ENCODE data around the gene LTBP2.

LTBP2 gene

DNA sequence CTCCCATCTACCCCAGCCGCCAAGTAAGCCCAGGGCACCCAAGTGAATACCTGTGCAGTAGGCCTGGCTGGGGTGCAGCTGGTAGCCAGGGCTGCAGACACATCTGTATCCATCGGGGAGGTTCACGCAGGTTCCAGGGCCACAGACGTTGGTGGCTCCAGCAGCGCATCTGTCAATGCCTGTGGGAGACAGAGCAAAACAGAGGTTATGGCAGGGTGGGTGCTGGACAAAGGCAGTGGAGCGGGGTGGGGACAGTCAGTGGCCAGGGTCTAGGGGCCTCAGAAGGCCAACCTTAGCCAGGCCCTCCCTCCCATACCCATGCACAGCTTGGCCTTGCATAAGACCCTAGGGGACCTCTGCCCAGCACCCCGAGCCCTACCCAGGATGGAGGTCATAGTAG lies 89.3 kb downstream of the LTBP2 start:
- DNase-seq = no peak

DNA sequence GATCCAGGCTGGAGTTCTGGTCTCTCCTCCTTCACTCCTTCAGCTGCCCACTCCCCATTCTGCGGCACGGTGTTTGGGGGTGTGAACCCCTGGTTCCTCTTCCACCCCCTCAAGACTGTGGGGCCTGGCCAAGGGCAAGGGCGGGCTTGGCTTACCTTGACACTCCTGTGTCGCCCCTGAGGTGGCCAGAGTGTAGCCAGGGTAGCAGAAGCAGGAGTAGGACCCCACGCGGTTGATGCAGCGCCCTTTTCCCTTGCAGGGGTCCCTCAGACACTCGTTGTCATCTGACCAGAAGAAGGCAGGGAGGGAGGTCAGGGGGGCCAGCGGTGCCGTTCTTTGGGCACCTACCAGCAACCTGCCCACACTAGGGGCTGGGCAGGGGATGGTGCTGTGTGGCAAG lies 90.3 kb downstream of the LTBP2 start:
- no peak for DNase-seq

DNA sequence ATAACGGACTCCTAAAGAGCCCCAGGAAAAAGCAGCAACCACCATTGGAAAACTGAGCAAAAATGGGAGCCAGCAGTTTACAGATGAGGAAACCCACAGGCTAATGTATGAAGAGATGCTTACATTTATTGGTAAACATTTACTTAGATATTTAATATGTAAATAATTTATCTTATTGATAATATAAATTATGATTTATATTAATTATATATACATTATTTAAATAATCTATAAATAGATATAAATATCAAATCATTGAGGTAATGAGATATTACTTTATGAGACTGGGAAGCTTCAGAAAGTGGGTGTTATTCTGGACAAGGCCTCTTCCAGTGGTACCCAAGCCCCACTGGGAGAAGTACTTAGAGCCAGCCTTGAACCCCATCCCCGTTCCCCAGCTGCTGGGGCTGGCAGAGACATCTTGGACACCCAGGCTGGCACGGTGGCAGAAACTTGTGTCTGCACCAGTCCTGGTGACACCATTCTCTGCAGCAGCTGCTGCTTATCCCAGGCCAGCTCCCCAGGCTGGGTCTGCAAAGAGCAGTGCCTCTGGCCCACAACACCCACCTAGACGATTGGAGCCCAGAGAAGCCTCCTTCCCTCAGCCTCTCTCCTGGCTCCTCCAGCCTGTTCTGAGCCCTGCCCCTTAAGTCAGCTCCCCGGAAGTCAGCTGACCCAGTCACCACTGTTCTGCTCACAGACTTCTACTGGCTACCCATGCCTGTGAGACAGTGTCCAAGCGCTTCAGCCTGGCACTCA lies 92.5 kb downstream of the LTBP2 start:
- DNase-seq = no peak

DNA sequence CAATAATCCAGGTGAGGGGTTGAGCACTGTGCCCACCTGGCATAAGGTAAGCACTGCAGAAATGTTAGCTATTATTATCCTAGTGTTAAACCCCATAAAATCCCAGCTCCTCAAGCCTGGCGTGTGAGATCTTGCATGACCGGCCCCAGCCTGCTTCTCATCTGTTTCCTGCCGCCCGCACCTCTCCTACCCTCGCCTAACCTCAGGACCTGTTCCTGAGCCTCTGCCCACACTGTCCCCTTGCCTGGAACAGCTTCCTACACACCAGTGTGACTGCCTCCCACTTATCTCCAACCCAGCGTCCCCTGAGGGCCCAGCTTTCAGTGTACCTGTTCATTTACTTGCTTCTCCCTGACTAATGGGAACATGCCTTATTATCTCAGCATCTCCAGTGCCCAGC lies 93.8 kb downstream of the LTBP2 start:
- DNase-seq = no peak

DNA sequence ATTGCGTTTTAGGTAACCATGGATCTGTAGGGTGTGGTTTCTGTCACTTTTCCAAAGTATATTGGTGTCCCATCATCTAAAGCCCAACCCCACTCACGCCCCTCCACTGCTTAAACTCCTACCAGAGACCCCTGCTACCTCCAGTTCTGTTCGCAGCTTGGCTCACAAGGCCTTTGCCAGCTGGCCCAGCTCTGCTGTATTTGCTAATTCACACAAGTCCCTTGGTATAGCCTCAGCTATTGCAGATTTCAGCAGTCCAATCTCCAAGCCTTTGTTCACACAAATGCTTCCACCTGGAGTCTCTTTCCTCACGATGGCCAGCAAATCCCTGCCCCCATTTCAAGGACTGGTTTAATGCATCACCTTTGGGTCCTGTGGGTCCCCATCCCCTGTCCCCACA lies 94.3 kb downstream of the LTBP2 start:
- DNase-seq = no peak

DNA sequence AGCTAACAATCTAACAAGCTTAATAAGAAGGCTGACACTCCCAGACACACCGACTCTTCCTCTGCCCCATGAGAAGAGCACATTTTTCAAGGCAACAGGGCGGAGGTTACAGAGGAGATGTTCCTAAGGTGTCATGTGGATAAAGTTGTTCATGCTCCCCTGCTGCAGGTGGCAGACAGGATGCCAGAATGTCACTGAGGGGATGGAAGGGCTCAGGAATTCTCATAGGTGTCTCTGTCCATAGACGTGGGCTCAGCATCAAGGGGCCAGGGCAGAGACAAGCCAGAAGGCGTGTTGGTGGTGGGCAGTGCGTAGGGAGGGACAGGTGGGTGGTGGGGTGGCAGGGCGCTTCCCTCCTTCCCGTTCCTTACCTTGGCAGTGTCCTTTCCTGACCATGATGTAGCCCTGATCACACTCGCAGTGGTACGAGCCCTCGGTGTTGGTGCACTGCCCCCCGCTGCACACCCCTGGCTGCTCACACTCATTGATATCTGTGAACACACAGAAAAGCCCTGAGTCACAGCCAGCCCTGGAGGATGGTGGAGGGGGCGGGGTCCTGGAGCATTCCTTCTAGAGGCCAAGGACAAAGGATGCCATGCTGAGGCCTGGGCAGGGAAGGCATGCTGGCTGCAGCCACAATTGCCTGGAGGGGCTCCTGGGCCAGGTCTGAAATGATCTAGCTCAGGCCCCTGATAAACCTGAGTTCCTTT lies 95.4 kb downstream of the LTBP2 start:
- no peak for DNase-seq

DNA sequence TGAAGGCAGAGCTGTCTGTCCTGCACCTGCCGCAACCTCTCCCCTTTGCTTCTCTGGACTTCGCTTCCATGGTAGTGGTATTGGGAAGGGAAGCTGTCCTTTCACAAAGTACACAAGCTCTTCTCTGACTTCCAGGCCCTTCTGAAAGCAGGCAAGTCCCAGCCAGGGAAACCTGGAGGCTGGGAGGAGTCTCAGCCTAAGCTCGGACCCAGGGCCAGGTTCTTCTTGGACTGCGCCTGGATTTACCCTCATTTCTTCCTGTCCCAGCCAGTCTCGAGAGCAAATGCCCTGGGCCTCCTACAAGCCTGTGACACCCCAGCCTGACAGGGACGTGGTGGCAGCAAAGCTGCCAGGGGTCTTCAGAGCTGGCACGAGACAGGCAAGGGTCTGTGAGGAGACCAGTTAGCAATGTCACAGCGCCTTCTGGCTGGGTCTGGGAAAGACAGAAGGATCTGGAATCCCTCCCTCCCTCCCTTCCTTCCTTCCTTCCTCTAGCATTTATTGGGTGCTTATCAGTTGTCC lies 96.1 kb downstream of the LTBP2 start:
- DNase-seq = no peak

DNA sequence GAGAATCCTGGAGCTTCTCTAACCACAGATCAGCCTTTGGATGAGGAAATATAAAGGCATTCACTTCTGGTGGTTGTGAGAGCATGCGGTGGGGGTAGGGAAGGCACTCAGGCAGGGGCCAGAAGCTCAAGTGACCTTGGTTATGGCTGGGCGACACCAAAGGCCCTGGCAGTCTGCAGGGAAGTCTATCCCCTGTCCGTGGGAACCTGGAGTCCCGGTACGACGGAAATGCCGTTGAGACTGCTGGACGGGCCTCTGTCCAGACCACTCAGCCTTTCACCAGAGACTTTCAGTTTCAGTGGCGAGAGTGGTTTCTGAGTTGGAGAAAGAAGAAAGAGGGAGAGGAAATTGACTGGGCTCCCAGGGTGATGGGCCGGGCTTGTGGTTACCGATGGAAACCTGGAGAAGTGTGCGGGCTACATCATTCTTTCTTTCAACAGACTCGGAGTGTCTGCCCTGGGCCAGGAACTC lies 97.5 kb downstream of the LTBP2 start:
- no peak for DNase-seq

DNA sequence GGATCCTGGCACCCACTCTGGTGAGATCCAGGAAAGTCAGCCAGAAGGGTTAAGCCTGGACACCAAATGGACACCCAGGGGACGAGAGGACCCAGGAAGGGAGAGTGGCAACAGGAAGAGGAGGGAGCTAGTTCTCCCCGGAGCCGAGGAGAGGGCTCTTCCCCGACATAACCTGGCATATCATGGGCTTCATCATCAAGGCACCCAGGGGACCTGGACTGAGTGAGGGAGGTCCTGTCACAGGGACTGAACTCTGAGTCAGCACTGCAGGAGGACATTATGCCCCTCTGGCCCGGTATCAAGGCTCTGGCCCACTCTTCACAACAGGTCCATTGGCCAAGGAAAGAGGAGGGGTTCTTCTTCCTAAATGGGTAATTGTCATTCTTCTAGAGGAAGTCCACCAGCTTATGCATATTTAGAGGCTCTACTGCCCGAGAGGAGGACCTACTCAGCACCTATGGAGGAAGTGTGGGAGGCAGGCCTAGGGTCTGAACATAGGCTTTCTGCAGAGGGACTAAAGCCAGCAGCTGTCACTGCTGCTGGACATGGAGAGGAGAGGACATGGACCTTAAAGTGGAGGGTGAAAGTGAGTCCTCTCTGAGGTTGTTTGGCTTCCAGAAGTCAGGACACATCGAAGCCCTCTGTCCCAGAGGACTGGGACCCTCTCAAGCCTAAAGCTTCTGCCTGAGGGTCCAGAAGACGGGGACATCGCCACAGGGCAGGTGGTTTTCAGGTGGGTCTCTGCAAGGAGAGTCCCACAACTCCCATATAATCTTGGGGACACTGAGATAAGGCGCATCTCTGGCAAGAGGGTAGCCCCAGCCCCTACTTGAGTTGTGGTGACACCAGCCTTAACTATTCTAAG lies 99.8 kb downstream of the LTBP2 start:
- DNase-seq = no peak

DNA sequence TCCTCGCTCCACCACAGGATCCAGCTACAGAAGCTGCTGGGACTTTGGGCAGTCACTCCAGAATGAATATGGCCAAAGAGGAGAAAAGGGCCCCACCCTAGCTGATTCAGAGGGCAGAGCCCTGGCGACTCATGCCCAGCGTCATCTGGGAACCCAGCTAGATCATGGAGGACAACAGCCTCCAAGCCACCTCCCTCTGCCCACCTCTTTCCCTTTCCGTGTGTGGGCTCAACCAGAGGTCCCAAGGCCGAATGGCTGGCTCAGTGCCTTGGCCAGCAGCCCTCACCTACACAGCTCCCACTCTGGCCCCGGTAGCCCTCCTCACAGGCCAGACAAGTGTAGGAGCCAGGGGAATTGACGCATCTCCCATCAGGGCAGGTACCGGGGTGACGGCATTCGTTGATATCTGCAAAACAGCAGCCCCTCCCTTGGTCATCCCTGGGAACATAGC lies 101.1 kb downstream of the LTBP2 start:
- no peak for DNase-seq

DNA sequence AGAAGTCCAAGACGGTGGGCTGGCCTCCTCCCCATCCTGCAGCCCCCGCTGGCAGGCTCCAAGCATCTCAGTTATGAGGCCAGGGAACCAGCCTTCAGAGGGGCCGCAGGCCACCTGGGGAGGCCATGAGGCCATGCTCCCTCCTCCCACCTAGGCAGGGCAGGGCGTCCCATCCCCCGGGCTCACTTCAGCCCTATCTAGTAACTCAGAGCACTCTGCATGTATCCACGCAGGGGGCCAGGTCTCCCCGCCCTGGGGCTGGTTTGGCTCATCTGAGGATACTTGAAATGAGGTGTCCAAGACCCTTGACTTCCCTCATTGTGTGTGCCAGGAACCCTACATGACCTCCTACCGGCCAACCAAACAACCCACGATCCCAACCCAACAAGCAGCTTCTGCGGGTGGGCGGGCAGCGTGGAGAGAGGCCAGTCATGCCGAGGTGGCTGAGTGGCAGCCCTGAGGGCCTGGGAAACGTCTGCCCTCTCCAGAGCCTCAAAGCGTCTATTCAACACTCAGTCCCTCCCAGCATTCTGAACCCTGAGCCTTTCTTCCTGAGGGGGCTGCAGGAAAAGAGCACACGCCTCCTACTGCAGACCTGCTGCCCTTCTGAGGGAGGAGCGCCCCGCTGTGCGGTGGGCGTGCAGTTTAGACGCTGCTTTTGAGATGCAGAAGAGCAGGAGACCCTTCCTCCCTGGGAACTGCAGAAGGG lies 101.7 kb downstream of the LTBP2 start:
- DNase-seq = no peak

DNA sequence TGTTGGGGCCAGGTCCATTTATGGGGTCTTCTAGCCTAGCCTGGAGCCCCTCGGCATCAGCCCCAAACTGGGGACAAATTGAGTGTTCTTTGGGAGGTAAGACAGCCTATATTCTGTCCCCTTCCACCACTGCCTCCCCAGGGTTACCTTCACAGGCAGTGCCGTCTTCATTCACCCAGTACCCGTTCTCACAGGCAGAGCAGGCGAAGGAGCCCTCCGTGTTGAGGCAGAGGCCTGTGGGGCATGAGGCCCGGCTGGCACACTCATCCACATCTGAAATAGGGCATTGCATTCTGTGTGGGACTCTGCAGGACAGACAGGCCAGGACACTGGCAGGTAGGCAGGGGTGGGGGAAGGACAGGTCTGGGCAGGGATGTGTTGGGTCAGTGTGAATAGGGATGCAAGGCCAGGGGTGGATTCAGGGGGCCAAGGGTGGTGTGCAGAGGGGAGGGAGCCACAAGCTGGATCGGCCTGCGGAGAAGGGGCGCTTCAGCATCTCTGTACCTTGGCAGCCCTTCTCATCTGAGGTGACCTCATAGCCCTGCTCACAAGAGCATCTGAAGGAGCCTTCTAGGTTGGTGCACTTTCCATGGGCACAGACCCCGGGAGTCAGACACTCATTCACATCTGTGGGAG lies 102.3 kb downstream of the LTBP2 start:
- no peak for DNase-seq

DNA sequence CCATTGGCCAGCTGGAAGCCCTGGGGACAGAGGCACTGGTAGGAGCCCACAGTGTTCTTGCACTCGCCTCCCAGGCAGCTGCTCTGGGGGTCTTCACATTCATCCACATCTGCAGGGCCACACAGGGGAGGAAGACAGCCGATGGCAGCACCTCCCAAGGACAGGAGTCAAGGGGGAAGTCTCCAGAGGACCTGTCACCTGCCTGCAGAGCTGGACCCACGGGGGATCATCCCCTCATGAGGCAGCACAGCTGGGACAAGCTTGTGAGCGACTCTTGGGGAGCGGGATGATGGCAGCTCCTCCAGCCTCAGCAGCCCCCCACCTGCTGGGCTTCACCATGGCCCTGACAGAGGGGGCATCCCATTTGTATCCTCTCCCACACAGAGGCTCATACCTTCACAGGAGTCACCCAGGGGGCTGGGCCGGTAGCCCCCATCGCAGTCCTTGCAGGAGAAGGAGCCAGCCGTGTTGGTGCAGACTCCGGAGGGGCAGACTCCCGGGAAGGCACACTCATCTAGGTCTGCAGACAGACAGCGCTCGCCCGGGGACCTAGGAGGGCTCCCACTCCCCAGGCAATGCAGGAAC lies 103.1 kb downstream of the LTBP2 start:
- no peak for DNase-seq

DNA sequence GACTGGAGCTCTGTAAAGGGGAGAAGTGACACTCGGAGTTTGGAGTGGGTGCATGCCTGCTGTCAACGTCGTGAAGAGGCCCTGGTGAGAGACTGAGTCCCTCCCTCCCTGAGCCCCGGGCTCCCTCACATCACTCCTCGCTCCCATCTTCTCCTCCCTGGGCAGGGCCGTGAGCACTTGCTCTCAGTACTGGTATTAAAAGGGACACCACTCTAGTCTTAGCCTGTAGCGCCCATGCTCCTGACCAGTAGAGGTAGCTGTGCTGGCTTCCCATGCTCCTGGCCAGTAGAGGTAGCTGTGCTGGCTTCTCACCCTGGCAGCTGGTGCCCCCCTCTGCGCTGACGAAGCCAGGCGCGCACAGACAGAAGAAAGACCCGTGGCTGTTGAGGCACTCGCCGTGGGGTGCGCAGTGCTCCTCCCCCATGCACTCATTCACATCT lies 103.7 kb downstream of the LTBP2 start:
- DNase-seq = no peak

DNA sequence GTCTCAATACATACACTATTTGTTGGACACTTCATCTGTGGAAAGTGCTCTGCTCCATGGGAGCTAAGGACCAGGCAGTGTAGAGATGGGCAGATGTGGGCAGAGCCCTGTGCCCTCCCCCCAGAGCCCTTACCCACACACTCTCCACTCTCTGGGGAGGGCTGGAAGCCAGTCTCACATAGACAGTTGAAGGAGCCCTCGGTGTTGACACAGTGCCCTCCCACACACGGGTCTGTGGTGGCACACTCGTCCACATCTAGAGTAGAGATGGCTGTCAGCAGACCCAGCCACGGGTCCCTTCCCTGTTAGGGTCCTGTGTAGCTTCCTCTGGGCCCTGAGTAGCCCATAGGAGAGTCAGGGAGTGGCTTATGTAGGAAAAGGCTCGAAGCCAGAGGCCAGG lies 104.2 kb downstream of the LTBP2 start:
- no peak for DNase-seq

DNA sequence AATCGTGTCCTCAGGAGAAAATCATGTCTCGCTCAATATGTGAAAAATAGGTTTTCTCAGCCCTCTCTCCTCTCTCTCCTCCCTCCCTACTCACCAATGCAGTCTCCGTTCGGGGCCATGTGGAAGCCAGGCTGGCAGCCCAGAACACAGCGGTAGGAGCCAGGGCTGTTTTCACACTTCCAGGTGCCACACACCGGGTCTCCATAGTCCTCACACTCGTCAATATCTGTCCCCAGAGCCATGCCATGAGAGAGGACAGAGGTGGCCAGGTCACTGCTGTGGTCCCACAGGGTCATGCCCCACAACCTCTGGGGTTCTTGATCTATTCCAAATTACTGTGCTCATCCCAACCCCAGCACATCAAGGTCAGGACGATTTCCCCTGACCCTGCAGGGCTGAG lies 105.0 kb downstream of the LTBP2 start:
- DNase-seq = no peak

DNA sequence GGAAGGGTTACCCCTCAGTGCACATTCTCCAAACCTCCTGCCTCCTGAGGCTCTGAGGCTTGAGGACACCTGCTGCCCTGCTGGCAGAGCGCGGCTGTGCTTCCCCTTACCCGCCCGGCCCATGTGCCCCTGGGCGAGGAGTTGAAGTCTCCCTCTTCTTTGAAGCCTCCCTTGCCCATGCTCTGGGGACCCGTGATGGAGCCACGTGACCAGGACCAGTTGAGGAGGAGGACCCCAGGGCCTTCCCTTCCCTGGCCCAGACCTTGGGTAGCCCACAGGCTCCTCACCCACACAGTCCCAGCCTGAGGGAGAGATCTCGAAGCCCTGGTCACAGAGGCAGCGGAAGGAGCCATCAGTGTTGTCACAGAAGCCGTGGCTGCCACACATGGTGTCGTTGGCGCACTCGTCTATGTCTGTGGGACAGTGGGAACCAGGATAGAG lies 105.6 kb downstream of the LTBP2 start:
- no peak for DNase-seq

DNA sequence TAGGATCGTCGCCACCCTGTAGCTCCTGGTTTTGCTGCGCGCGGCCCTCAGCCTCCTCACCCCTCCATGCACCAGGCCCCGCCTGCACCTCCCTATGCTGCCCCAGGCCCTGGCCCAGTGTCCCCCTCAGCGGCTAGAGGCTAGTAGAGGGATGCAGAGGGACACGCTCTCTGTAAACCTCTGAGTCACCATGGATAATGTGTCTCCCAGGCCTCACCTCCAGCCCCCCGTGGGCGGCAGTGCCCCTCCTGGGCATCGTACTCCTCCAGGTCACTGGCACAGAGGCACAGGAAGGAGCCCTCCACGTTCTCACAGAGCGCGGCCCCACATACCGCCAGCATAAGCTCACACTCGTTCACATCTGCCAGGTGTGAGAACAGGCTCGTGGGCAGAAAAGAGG lies 106.2 kb downstream of the LTBP2 start:
- no peak for DNase-seq

DNA sequence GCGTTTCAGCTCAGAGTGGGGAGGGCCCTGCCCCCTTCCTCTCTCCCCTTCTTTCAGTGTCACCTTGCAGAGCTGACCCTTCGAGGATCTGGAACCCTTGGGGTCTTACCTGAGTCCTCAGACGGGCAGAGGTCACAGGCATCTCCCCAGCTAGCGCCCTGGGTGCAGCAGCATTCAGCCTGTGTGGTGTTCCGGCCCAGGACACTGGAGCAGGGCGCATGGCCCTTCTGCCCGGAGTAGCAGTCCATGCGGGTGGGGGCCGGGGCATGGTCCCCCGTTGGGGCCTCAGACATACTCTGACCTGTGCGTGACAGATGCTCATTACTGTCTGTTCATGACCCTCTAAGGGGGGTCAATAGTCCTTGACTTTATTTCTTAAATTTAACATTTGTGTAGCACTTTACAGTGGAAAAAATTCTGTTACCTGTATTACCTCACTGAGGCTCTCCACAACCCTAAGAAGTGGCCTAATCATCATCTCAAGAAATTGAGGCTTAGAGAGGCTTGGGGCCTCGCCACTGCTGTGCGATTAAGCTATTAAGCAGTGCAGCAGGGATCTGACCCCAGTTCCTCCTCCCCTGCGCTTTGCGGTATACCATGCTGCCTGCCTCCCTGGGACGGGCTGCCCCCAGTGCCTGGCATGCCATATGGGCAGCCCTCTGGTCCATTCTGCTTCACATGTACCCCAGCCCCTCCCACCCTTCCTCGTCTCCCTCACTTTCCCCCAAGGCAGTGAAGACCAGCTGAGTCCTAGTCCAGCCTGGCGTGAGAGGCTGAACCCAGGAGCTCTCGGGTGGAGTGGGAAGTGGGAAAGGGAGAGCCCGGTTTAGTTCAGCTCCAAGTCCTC lies 106.9 kb downstream of the LTBP2 start:
- DNase-seq = no peak

DNA sequence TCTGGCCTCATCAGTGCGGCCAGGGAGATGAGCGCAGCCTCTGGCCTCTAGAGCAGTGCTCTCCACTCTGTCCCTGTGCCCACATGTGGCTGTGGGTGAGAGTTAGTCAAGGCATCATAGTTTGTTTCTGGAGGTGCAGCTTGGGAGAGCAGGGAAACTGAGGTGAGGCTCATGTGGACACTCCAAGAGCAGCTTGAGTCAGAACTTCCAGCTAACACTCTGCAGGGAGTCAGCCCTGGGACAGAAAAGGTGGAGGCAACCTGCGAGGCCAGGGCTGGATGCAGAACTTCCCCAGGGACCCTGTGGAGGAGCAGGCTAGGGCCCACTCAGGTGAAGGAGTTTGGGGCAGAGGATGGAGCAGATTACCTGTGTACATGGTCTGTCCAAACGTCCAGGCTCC lies 107.6 kb downstream of the LTBP2 start:
- no peak for DNase-seq

DNA sequence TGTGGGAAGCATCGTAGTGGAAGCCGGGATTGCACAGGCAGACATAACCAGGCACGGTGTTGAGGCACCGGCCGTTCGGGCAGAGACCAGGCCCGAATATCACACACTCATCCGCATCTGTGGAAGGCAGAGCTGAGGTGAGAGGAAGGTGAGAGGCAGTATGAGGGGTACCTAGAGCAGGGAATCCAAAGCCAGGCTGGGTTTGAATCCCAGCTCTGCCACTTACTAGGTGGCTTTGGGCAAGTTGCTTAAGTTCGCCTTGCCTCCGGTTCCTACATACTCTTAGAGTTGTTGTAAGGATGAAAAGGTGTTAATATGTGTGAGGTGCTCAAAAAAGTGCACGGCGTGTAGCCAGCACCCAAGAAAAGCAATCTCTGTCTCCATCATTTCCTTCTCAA lies 108.1 kb downstream of the LTBP2 start:
- no peak for DNase-seq
